ENCODE results near the gene IGSF23.

The IGSF23 gene, protein sequence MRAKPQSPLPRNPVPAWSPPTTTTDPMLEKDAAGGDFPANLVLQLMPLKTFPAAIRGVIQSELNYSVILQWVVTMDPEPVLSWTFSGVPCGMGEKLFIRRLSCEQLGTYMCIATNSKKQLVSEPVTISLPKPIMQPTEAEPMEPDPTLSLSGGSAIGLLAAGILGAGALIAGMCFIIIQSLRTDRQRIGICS

GRCh38 chr19:44613295-44614178 lies at the start of gene IGSF23:
Gene IGSF23, plus strand, starts transcription at chr19:44613563. Its CDS starts 83 bp downstream, at chr19:44613646.
- no peak for FAIRE-seq

DNA sequence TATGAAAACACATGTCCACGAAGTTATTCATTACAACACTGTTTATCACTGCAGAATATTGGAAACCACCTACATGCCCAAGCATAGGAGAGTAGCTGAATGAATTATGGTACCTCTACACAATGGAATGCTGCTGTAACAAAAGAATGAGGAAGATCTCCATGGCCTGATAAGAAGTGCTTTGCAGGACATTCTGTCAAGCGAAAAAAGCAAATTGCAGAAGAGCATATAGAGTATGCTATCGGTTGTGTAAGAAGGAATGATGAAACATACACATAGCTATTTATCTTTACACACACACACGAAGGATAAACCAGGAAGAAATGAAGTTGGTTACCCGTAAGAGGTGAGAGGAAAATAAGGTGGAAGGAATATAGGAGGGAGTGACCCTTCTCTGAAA lies 46.4 kb upstream of the IGSF23 start:
- no peak for FAIRE-seq

GRCh38 chr19:44567745-44568144 lies 45.6 kb upstream of the IGSF23 start:
- no peak for FAIRE-seq

- FAIRE-seq, result no peak
Observed at GRCh38 chr19:44570603-44570983, 42.8 kb upstream of the IGSF23 start.

DNA sequence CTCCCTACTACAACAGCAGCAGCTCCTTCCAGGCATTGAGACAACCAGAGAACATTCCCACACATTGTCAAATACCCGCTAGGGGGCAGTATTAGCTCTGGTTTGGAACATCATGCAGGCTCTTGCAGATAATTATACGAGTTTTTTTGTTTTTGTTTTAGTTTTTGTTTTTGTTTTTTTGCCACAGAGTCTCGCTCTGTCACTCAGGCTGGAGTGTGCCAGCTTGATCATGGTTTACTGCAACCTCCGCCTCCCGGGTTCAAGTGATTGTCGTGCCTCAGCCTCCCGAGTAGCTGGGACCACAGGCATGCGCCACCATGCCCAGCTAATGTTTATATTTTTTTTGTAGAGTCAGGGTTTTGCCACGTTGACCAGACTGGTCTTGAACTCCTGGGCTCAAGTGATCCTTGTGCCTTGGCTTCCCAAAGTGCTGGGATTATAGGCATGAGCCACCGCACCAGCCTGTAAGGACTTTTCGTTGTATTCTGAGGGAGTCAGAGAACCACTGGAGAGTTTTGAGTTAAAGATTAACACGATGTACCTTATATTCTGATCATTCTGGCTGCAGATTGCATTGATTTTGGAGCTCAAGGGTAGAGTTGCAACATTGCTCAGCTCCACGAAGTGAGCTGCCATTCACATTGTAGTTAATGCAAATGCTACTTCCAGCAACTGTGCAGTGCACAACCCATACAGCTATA lies 42.2 kb upstream of the IGSF23 start:
- peak; percentile 60 for FAIRE-seq

GRCh38 chr19:44571830-44572580 lies 41.4 kb upstream of the IGSF23 start:
- no peak for FAIRE-seq

DNA sequence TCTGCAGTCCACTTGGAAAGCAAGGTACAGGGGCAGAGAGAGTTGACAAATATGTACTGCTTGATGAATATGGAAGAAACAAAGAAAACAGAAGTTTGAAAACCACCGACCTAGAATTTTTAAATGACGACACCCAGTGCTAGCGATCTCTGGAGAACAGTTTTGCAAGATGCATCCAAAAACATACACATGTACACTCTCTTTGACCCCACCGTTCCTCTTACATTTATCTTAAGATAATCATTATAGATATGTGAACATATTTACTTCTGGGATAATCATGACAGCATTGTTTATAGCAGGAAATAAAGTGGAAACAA lies 40.8 kb upstream of the IGSF23 start:
- no peak for FAIRE-seq

- FAIRE-seq, result no peak
Observed at GRCh38 chr19:44573183-44573582, 40.2 kb upstream of the IGSF23 start.

DNA sequence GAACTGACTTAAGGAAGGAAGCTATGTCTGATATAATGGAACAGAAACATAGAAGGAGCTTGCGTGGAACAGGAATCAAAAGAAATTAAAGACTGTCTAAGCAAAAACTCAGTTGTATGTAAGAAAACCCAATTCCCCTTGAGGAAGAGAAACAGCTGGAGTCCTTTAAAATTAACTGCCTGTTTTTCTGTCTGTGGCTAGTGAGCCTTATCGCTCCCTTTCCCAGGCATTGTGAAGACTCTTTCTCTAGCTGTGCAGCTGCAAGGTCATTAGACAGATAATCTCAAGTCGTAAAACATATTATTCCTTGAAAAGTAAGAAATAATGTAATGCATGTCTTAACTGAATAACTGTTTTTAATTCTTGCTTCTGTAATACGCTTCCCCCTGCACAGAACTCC lies 39.7 kb upstream of the IGSF23 start:
- FAIRE-seq, result no peak

DNA sequence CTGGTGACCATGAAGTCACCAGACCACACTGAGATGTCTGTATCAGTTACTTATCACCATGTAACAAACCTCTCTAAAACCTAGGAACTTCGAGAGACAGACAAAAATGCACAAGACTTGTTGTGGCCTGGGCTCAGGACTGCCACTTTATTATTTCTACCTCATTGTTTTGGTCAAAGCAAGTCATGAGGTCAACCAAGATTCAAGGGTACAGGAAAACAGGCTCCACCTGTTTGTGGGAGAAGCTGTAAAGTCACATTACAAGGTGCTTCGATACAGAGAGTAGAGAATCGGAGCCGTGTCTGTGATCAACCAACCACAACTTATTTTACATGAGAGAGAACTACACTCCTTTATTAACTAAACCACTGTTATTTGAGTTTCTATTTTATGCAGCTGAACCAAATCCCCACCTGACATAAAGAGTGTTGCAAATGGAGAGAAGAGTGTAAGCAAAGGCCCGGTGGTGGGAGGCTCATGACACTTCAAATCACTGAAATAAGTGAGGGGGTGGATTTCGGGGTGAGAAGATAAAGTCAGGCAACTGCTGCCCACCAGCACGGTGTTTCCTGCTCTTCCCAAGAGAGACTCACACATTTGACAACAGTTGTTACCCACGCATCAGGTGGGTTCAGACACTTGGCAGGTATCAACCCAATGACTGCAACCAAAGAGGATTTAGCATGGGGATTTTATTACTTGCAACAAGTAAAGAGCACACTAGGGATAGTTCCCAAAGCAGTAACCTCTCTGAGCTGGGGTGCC lies 39.0 kb upstream of the IGSF23 start:
- no peak for FAIRE-seq

DNA sequence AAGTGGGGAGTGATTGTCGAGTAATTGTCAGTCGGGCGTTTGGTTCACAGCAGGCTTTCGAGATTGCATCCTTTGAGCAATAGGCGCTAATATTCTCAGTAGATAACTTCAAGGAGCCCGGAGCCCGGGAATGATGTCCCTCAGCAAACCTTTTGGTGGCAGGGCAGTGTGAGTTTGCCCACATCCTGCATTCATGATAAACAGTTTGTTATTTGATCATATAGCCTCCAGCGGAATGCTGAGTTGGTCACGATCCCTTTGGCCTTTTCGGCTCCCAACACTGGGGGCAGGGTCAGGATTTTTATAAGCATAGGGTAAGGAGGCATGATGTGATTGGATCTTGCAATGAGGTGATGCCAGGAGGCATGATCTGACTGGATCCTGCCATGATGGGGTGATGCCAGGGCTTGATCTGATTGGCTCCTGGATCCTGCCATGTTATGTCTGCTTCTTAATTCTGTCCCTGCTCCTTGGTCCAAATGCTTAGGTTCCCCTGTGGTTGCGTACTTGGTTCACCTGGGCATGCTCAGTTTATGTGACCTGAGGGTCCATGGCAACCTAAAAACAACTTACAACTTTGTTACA lies 38.2 kb upstream of the IGSF23 start:
- FAIRE-seq, result no peak

DNA sequence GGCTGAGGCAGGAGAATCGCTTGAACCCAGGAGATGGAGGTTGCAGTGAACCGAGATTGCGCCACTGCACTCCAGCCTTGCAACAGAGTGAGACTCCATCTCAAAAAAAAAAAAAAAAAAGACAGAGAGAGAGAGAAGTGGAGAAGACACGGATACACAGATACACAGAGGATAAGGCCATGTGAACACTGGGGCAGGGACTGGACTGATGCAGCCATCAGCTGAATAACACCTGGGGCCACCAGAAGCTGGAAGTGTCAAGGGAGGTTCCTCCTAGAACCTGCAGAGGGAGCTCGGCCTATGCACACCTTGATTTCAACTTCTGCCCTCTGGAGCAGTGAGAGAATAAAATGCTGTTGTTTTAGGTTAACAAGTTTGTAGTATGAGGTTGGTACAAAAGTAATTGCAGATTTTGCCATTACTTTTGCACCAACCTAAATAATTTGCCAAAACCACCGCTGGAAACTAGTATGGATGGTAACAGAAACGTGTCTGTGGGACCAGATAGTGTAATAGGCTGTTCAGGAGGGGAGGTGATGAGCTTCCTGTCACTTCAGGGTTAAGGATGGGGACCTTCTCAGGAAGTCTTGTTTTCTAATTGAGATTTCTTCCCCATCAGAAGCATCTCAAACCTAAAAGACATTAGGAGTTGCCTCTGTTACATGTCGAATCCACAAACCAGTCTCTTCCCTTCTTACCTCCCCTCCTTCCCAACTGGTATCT lies 36.4 kb upstream of the IGSF23 start:
- no peak for FAIRE-seq

DNA sequence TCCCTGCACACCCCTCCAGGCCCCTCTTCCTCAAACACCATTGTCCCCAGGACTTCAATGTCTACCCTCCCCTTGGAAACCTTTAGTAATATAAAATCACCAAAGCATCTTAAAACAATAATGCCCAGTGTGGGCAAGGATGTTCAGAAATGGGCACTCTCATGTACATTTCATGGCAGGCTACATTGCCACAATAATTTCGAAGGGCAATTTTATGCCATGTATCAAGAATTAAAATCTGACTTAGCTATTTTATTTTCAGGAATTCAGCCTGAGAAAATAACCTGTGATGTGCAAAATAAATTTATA lies 35.8 kb upstream of the IGSF23 start:
- no peak for FAIRE-seq

- FAIRE-seq, result no peak
Observed at GRCh38 chr19:44579663-44580365, 33.5 kb upstream of the IGSF23 start.

DNA sequence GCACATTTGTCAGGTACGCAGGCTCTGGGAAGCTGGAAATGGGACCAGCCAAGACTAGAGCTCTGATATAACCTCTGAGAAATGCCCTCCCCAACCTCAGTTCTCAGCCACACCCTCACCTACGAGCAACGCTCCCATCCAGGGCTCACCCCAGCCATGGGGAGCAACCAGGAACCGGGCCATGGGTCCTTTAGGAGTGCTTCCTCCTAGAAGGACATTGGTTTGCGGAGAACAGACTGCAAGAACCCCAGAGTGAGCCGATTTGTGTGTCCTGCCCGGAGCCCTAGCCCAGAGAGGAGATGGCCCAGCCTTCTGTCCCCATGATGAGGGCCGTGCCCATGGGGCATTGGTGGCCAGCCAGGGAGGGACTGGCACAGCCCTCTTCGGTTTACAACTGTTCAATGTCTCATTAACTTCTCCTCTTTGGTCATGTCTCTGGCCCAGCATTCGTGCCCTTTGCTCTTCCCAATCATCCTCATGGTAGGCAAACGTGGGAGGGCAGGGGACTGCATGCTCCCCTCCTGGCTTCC lies 32.9 kb upstream of the IGSF23 start:
- FAIRE-seq, result no peak

- no peak for FAIRE-seq
Observed at GRCh38 chr19:44581288-44581687, 32.1 kb upstream of the IGSF23 start.

DNA sequence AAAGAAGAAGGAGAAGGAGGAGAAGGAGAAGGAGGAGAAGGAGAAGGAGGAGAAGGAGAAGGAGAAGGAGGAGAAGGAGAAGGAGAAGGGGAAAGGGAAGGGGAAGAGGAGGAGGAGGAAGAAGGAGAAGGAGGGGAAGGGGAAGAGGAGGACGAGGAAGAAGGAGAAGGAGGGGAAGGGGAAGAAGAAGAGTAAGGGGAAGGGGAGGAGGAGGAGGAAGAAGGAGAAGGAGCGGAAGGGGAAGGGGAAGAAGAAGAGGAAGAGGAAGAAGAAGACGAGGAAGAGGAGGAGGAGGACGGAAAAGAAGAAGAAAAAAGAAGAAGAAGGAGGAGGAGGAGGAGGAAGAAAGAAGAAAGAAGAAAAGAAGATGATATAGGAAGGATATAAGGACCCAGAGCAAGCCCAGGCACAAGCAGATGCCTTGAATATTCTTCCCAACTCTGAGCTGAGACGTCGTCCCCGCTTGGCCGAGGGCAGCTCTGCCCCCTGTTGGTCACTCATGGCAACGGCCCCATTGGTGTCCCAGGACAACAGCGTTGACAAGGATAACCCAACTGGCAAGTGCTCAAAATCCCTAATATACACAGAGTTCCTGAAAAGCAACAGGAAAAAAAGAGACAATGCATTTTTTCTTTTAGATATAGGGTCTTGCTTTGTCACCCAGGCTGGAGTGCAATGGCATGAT lies 30.6 kb upstream of the IGSF23 start:
- FAIRE-seq, result no peak

DNA sequence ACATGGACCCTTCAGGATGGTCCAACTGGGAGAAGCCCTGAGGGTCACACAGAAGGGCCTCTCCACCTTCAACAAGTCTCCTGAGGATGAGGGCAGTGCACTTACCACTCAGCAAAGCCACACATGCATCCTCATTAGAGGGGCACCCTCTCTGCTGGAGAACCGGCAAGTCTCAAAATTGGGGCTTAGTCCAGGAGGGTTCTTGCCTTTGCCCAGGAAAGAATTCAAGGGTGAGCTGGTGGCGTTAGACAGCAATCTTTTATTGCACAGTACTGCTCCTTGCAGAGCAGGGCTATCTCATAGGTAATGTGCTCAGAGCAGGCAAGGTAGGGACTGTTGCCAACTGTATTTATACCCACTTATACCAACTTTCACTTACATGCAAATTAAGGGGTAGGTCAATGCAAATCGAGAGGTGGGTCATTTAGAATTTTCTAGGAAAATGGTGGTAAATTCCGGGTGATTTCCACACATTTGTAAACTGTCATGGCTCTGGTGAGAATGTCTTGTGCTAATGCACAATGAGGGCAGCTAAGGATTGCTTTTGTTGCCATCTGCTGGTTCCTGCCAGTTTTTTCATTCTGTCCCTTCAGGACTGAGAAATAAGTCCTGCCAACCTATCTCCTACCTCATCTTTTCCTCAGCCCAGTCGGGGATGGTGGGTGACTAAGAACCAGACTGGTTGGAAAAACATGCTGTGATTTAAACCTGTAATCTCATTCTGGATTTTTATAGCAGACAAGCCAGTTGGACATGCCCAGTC lies 27.8 kb upstream of the IGSF23 start:
- no peak for FAIRE-seq

All from A204.1 (cell line).